ENCODE results near the gene RCC1.
A peak's percentile ranks its signal among the peaks of the same experiment; 100 is the strongest.
"Not testable (repeated sequence)": the region's sequence is repeated elsewhere in the genome, so short reads cannot be mapped to it uniquely, and the experiment has no call there.

Gene RCC1, protein sequence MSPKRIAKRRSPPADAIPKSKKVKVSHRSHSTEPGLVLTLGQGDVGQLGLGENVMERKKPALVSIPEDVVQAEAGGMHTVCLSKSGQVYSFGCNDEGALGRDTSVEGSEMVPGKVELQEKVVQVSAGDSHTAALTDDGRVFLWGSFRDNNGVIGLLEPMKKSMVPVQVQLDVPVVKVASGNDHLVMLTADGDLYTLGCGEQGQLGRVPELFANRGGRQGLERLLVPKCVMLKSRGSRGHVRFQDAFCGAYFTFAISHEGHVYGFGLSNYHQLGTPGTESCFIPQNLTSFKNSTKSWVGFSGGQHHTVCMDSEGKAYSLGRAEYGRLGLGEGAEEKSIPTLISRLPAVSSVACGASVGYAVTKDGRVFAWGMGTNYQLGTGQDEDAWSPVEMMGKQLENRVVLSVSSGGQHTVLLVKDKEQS

DNA sequence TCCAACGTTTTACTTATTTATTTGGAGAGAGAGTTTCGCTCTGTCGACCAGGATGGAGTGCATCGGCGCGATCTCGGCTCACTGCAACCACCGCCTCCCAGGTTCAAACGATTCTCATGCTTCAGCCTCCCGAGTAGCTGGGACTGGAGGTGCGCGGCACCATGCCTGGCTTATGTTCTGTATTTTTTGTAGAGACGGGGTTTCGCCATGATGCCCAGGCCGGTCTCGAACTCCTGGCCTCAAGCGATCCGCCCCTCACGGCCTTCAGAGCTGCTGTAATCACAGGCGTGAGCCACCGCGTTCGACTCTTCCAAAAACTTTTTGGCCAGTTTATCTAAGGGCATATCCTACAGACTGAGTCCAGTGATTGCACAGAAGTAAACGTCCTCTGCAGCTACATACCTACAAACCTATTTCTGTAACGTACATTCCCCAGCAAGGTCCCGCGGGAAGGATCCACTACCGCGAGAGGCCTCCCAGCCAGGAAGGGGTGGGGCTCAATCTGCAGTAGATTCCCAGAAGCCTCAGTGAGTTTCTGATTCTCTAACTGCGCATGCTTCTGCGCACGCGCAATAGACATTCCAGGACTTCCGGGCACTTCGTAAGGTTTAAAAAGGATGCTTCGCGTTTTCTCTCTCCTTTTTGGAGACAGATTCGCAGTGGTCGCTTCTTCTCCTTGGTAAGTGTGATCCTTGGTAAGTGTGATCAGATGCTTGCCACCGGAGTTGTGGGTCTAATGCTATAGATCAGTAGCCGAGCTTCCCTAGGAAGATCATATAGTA lies at the start of gene RCC1:
Gene RCC1, plus strand, starts transcription at position 638 of the 782 bp plus-strand sequence. CDS start 23,824 bp downstream, outside the sequence.
- DNase-seq, result peak; percentile 94 to 95

- DNase-seq, result no peak
Observed at GRCh38 chr1:28456078-28456477, 49.8 kb upstream of the RCC1 start.

DNA sequence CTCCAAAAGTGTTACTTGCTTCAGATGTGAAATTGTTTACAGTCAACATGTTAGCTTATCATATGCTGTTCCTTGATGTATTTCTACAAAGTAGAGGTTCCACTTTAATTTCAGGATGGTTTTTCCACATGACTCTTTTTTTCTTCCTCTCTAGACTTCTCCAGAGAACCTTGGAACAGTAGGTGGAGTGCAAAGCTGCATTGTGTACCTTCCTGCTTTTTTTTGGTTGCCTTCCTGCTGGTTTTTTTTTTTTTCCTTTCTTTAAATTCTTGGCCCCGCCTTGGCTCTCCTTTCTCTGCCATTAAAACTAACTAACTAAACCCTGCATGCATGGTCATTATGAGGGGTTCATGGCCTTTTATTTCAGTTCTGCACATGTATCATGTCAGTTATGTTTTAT lies 48.2 kb upstream of the RCC1 start:
- no peak for DNase-seq

DNA sequence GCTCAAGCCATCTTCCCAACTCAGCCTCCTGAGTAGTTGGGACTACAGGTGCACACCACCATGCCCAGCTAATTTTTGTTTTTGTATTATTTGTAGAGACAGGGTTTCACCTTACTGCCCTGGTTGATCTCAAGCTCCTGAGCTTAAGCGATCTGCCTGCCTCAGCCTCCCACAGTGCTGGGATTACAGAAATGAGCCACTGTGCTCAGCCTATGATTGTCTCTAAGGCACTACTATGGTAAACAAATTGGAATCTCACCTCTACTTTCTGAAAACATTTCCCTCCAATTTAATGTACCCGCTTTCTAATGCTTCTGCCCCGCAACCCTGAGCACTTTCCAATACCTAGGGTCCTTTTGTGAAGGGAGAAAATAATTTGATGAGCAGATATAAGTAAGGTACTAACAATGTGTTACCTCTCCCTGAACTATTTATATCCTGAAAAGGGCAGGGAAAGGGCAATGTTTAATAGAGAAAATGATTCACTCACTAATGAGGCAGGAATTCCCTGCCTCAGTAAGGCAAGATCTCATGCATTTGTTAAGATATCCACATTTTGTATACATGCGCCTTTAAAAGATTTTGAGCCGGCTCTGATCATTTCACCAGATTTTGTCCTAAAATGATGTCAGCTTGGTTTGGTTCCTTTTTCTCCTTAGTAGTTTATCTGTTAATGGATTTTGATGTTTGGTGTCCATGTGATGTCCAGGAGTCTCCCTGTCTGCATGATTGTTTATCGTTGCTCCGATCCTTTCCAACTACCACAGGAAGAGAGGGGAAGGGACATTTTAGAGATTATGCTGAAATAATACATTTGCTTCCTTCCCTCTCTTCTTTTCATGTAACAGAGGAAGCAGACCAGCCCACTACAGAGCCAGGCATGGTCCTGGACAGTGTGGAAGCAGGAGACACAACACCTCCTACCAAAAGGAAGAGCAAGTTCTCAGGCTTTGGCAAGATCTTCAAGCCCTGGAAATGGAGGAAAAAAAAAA lies 47.3 kb upstream of the RCC1 start:
- DNase-seq, result no peak

DNA sequence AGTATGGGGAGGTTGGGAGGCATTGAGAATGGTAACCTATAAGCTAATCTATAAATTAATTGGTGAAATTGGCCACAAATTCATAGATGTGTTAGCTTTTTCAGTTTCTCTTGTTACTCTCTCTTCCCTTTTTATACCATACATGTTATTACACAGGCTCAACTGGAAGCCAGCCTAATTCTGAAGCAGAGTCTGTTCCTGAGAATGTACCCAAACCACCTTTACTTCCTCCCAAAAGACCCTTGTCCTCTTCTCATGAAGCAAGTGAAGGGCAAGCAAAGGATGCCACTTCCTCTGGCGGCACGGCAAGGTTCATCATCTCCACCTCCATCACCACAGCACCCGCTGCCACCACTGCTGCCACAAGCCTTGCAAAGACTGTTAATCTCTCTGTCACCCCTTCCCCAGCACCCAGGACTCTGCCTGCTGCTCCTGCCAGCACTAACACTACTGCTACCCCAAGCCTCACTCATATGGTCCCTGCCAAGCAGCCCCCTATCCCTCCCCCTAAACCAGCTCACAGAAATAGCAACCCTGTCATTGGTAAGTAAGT lies 39.5 kb upstream of the RCC1 start:
- DNase-seq, result no peak

GRCh38 chr1:28470146-28470545 lies 35.7 kb upstream of the RCC1 start:
- DNase-seq, result no peak

- DNase-seq, result not testable (repeated sequence)
Observed at GRCh38 chr1:28479497-28479896, 26.3 kb upstream of the RCC1 start.

DNA sequence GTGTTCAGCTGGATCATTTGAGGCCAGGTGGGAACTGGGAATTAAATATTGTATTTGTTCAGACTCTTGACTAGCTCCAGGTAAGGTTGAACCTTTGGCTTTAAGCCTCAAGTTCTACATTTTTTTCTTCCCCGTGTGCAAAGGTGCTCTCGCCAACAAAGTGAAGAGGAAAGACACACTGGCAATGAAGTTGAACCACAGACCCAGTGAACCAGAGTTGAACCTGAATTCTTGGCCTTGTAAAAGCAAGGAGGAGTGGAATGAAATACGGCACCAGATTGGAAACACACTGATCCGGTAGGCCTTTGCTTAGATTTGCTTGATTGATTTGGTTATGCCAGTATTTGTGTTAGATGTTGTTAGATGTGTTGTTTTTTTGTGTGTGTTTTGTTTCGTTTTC lies 25.5 kb upstream of the RCC1 start:
- DNase-seq, result no peak

DNA sequence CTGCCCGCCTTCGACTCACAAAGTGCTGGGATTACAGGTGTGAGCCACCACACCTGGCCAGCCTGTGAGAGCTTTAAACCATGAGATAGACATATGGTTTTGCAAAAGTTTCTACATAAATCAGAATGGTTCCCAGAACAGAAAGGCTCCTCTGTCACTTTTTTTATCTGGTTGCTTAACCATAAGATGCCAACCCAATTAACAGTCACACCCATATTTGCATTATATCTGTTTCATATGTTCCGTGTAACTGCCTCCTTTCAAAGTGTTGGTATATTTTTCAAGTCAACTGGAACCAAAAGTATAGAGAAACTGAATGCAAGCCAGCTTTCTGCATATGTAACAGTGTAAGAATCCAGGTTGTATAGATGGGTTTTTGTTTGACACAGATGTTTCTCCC lies 23.7 kb upstream of the RCC1 start:
- DNase-seq, result no peak

DNA sequence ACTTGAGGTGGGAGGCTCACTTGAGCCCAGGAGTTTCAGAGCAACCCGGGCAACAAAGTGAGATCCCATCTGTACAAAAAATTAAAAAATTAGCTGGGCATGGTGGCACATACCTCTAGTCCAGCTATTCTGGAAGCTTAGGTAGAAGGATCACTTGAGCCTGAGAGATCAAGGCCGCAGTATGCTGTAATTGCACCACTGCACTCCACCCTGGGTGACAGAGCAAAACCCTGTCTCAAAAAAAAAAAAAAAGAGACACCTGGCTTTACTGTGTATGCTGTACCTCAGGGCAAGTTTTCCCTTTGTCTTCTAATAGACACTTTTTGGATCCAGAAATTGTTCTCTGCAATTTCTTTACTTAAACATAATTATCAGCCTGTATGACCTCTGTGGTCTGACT lies 23.1 kb upstream of the RCC1 start:
- no peak for DNase-seq

GRCh38 chr1:28494737-28495136 lies 11.1 kb upstream of the RCC1 start:
- no peak for DNase-seq

DNA sequence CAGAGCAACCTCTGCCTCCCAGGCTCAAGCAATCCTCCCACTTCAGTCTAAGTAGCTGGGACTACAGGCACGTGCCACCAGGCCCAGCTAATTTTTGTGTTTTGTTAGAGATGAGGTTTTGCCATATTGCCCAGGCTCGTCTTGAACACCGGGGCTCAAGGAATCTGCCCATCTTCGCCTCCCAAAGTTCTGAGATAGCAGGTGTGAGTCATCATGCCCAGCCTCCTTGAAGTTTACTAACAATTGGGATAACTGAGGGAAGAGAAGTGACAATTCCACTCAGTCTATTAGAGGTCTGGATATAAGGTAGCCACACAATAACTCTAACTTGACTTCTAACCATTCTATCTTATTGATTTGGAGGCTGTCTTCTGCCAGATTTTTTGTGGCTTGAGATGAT lies 6.3 kb upstream of the RCC1 start:
- no peak for DNase-seq

DNA sequence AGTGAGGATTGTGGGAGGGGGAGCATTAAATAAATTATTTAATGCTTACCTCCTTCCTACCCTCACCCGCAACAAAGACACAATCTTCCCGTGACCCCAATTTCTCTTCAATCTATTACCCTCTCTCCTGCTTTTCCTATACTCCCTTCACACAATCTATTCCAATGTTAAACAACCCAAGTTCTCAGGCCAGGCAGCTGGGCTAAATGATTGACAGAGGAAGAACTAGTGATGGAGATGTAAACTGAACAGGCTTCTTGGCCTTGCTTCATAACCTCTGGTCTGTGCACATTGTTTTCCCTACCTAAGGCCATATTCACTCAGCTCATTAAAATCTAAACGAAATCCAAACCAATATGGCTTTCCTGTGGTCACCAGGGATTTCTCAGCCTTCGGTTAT lies 3.9 kb upstream of the RCC1 start:
- DNase-seq, result no peak

GRCh38 chr1:28503117-28503516 lies 2.7 kb upstream of the RCC1 start:
- no peak for DNase-seq

DNA sequence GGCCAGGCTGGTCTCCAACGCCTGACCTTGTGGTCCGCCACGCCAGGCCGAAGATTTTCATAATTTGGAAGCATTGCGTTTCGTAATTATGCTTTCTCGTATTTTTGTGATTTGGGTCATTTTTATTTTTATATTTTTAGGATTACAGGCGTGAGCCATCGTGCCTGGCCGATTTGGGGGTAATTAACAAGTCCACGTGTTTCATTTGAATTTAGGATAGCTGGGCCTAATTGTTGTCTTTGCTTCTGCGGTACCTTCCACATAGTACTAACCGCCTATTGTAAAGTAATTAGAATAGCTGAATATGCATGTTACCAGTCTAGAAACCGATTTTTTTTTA lies 1.0 kb downstream of the RCC1 start:
- no peak for DNase-seq

DNA sequence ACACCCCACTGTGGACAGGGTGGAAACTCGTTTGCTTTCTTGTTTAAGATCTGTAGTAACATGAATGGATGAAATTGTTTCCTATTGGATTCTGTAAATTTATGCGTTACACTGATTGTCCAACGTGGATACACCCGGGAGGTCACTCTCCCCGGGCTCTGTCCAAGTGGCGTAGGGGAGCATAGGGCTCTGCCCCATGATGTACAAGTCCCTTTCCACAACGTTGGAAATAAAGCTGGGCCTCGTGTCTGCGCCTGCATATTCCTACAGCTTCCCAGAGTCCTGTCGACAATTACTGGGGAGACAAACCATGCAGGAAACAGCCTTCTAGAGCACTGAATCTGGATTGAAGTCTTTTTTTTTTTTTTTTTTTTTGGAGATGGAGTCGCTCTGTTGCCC lies 1.4 kb downstream of the RCC1 start:
- no peak for DNase-seq

DNA sequence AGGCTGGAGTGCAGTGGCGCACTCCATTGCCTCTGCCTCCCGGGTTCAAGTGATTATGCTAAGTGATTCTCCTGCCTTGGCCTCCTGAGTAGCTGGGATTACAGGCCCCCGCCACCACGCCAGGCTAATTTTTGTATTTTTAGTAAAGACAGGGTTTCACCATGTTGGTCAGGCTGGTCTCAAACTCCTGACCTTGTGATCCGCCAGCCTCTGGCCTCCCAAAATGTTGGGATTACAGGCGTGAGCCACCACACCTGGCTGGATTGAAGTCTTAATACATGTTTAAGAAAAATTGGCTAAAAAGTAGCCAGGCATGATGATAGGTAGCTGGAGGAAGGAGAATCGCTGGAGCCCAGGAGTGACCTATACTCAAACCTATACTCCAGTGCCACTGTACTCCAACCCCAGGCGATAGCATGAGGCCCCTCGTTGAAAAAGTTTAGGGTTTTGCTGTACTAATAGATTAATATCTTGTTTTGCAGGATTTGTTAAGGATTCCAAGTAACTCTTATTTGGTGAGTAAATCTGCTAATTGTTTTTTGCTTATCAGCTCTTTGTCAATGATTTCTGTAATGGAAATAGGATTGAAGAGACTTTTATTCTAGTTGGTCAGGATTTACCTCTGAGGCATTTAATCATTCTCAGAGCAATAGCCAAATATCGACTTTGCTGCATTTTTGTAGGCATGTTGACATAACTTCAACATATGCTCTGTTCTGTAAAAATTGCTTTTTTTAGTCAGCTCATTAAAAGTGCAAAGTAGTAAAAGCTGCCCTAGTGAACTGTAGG lies 2.0 kb downstream of the RCC1 start:
- DNase-seq, result no peak

DNA sequence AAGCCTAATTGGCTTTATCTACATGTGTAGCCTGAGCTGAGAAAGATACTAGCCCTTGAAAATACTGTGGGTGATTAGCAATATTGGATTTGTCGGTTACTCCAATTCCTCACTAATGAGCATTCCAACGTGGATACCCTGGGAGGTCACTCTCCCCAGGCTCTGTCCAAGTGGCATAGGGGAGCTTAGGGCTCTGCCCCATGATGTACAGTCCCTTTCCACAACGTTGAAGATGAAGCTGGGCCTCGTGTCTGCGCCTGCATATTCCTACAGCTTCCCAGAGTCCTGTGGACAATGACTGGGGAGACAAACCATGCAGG lies 2.6 kb downstream of the RCC1 start:
- DNase-seq, result no peak

GRCh38 chr1:28509705-28510272 lies 3.9 kb downstream of the RCC1 start:
- DNase-seq, result peak in 1 of 2 experiments; percentile 34

- no peak for DNase-seq
Observed at GRCh38 chr1:28510273-28510969, 4.6 kb downstream of the RCC1 start.

DNA sequence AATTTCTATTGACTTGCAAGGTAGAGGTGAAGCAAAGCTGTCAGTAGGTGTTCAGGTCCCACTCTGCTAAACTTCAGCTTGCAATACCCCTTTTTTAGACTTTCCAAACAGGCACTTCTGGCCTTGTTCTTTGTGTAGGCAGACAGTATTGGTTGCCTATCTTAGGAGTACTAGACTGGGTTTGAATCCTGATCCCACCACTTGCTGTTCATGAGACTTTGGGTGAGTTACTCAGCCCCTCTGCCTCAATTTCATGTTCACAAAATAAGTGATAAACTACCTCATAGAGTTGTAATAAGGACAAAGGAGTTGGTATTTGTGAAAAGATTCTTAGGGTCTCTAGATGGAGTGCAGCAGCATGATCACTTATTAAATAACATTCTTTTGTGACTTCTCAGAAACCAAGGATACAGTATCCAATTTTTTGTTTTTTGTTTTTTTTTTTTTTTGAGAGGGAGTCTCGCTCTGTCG lies 5.2 kb downstream of the RCC1 start:
- no peak for DNase-seq

All from activated CD4-positive, alpha-beta T cell treated with anti-CD3 and anti-CD28 coated beads, Interleukin-2, amount 50 U/mL, for 4 hours (primary cell).